CD14-positive monocyte (primary cell): ENCODE measurements around the gene NOTO. TPM values are rescaled to one million over a fixed set of nuclear protein-coding genes. Genes with fewer than 3 reads are reported as not detected.
A peak's percentile ranks its signal among the peaks of the same experiment; 100 is the strongest.

Experiments
- DNase-seq, 3 donors: peaks; one replicate each; pipeline ENCODE4 v3.0.0-alpha.2; 2011 to 2022
- H2AFZ ChIP-seq: 2 replicates; pipeline ENCODE4 v1.6.0; 2012; ENCODE audit warnings: mild to moderate bottlenecking, low read depth, low read length, inconsistent platforms; ENCODE audit not compliant: insufficient read depth, poor library complexity, severe bottlenecking
- H3K27ac ChIP-seq, 2 donors: 1 replicate in 1 of 2; 2 replicates in 1 of 2; pipeline ENCODE4 v1.5.1; 2012 to 2013; ENCODE audit warnings: low read length in 2 of 2, control low read depth in 1 of 2, inconsistent platforms in 1 of 2, low read depth in 1 of 2, mild to moderate bottlenecking in 1 of 2
- H3K27me3 ChIP-seq, 2 donors: one replicate each; pipeline versions ENCODE4 v1.6.0 to v1.6.1; 2011 to 2013; ENCODE audit warnings: low read length in 2 of 2; ENCODE audit not compliant: control insufficient read depth in 2 of 2, insufficient read depth in 2 of 2
- H3K36me3 ChIP-seq, 2 donors: replicated peaks in 1 of 2; 1 replicate in 1 of 2; 2 replicates in 1 of 2; pipeline versions ENCODE4 v1.5.1 to v1.6.1; 2012 to 2013; ENCODE audit warnings: low read length in 2 of 2, control low read depth in 1 of 2, inconsistent platforms in 1 of 2, mild to moderate bottlenecking in 1 of 2; ENCODE audit not compliant: insufficient read depth in 2 of 2, control insufficient read depth in 1 of 2
- H3K4me1 ChIP-seq, 2 donors: 1 replicate in 1 of 2; 2 replicates in 1 of 2; pipeline versions ENCODE4 v1.5.1 to v1.6.1; 2012 to 2013; ENCODE audit warnings: low read length in 2 of 2, control low read depth in 1 of 2, inconsistent platforms in 1 of 2, mild to moderate bottlenecking in 1 of 2, moderate library complexity in 1 of 2; ENCODE audit not compliant: insufficient read depth in 2 of 2, control insufficient read depth in 1 of 2
- H3K4me2 ChIP-seq: replicated peaks from 2 replicates; pipeline ENCODE3; 2012; ENCODE audit warnings: low read length, moderate library complexity, mild to moderate bottlenecking; ENCODE audit not compliant: poor library complexity, severe bottlenecking; ENCODE audit errors: extremely low read depth
- H3K4me3 ChIP-seq, 3 experiments: fragments of 200-600 bp in 1 of 3; sonication (generic) in 1 of 3; replicated peaks in 1 of 3; 1 replicate in 2 of 3; 2 replicates in 1 of 3; pipeline ENCODE4 v1.5.1; 2011 to 2013; ENCODE audit warnings: low read length in 3 of 3, mild to moderate bottlenecking in 3 of 3, control low read depth in 2 of 3, low read depth in 2 of 3, inconsistent platforms in 1 of 3, moderate library complexity in 1 of 3
- H3K79me2 ChIP-seq: 2 replicates; pipeline ENCODE4 v1.6.0; 2012; ENCODE audit warnings: mild to moderate bottlenecking, control low read depth, inconsistent platforms, low read length, moderate library complexity; ENCODE audit not compliant: insufficient read depth
- H3K9ac ChIP-seq: 2 replicates; pipeline ENCODE4 v1.6.0; 2017; ENCODE audit warnings: low read length, mild to moderate bottlenecking; ENCODE audit not compliant: insufficient read depth, poor library complexity, severe bottlenecking
- H3K9me3 ChIP-seq, 2 donors: replicated peaks in 1 of 2; 1 replicate in 1 of 2; 2 replicates in 1 of 2; pipeline versions ENCODE4 v1.5.1 to v1.6.1; 2012 to 2013; ENCODE audit warnings: low read length in 2 of 2, control low read depth in 1 of 2; ENCODE audit not compliant: control insufficient read depth in 1 of 2, insufficient read depth in 1 of 2
- H4K20me1 ChIP-seq: 2 replicates; pipeline ENCODE4 v1.6.0; 2012; ENCODE audit warnings: mild to moderate bottlenecking, low read length, control low read depth, moderate library complexity; ENCODE audit not compliant: insufficient read depth
- H3K27ac Mint-ChIP-seq, 7 donors: one replicate each; pipeline ENCODE4 v1.8.0; 2020; ENCODE audit warnings: mild to moderate bottlenecking in 7 of 7, mixed read lengths in 7 of 7, moderate library complexity in 6 of 7, inconsistent platforms in 2 of 7
- H3K27me3 Mint-ChIP-seq, 3 donors: one replicate each; pipeline ENCODE4 v1.8.0; 2021 to 2022; ENCODE audit warnings: low read depth in 3 of 3, mild to moderate bottlenecking in 3 of 3, mixed read lengths in 3 of 3, moderate library complexity in 3 of 3, inconsistent platforms in 1 of 3
- H3K36me3 Mint-ChIP-seq, 2 donors: one replicate each; pipeline ENCODE4 v1.8.0; 2020; ENCODE audit warnings: mixed read lengths in 2 of 2, inconsistent platforms in 1 of 2, mild to moderate bottlenecking in 1 of 2
- H3K4me1 Mint-ChIP-seq: one replicate; pipeline ENCODE4 v1.8.0; 2020; ENCODE audit warnings: mild to moderate bottlenecking, mixed read lengths
- H3K4me3 Mint-ChIP-seq, 2 donors: one replicate each; pipeline ENCODE4 v1.8.0; 2020; ENCODE audit warnings: mild to moderate bottlenecking in 2 of 2, mixed read lengths in 2 of 2, moderate library complexity in 1 of 2
- H3K9me3 Mint-ChIP-seq, 7 donors: one replicate each; pipeline ENCODE4 v1.8.0; 2020 to 2022; ENCODE audit warnings: mixed read lengths in 7 of 7, mild to moderate bottlenecking in 6 of 7, moderate library complexity in 6 of 7, inconsistent platforms in 2 of 7
- CTCF ChIP-seq: fragments of 200-600 bp; IDR thresholded peaks from one replicate; pipeline ENCODE4 v1.8.0; 2022; ENCODE audit warnings: antibody characterized with exemption, mild to moderate bottlenecking
- WGBS: methylation state at CpG from one replicate; pipeline ENCODE4 v1.1.5; 2013; ENCODE audit warnings: missing lambda C conversion rate; ENCODE audit not compliant: insufficient coverage; 5-methylcytosine and 5-hydroxymethylcytosine counted together
- intact Hi-C, 2 donors: fragments of 100-400 bp; cut with micrococcal nuclease; formaldehyde crosslinking; loops; one replicate each; pipeline versions ENCODE4 v1.15.0 to v1.15.1; 2023
- polyA plus RNA-seq, 3 donors: library from polyadenylated mRNA; depleted of rRNA in 1 of 3; unstranded in 2 of 3; stranded (reverse) in 1 of 3; fragments of 300-500 nt in 2 of 3; fragments of >200 nt in 1 of 3; fragmentation: Illumina TruSeq in 2 of 3; gene quantifications; 1 replicate in 2 of 3; 2 replicates in 1 of 3; pipeline ENCODE4 v1.2.3, GENCODE V29; 2012 to 2021

The NOTO gene
- polyA plus RNA-seq, 3 donors, result not detected

DNA sequence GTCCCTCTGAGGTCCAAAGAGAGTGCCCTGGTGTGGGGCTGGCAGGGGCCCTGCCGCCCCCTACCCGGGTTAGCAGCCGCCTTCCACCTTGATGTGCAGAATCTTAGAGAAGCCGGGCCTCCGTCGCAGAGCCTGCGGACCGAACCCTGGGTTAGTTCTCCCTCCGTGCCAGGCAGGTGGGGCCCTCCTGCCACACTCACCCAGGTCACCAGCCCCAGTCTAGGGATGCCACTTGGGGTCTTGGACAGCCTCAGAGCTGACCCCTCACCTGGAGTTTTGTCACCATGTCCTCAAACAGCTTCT lies 56.5 kb downstream of the NOTO start:
- Histone ChIP-seq H3K79me2 (no peaks in the 10 kb centered on the region), H3K4me2 (no peak overlapping the region), H4K20me1 (no peaks in the 10 kb centered on the region), H3K4me3 (no peak overlapping the region), H3K9ac (no peak overlapping the region), H3K27ac (no peak overlapping the region), H3K9me3 (no peaks in the 10 kb centered on the region), H2AFZ (no peak overlapping the region), H3K36me3 (peaks cover 38 to 79% of the 10 kb centered on the region in 2 donors), H3K4me1 (peaks cover 0 to 3% of the 10 kb centered on the region in 2 donors), H3K27me3 (no peaks in the 10 kb centered on the region)
- peaks cover 7% of the 10 kb centered on the region for H3K4me1 Mint-ChIP-seq
- H3K4me3 Mint-ChIP-seq, result no peak overlapping the region
- H3K9me3 Mint-ChIP-seq, result no peaks in the 10 kb centered on the region
- intact Hi-C loops, result no loop called here
- peak overlapping the region in 2 of 7 donors; percentile 32 to 75 for H3K27ac Mint-ChIP-seq
- DNase-seq, result no peak
- peaks cover 1% of the 10 kb centered on the region in 3 donors for H3K27me3 Mint-ChIP-seq
- over 99% methylated on average over 8 of the region's 9 CpGs for WGBS
- H3K36me3 Mint-ChIP-seq, result peaks cover 38 to 50% of the 10 kb centered on the region in 2 donors
- TF ChIP-seq CTCF, result no peak

DNA sequence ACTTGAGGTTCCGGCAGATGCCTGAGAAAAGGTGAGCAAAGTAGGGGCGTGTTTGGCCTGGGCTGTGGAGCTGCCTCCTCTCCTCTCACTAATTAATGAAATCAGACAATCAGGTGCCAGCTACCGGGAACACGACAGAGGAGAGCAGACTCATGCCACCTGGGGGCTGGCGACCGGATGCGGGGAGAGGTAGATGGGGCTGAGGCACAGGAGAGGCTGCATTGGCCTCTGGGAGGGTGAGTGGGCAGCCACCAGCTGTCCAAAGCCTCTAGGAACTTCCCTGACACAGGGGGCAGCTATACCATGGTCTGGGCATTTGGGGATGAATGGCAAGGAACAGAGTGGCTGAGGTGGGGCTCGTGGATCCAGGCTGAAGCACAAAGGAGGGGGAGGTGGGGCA lies 56.9 kb downstream of the NOTO start:
- intact Hi-C loops, result no loop called here
- H3K9me3 Mint-ChIP-seq, result no peaks in the 10 kb centered on the region

More for the DNA sequence above, 56.9 kb downstream of the NOTO start:
- H3K4me3 ChIP-seq, result no peak overlapping the region
- no peaks in the 10 kb centered on the region for H4K20me1 ChIP-seq
- no peak overlapping the region for H3K4me2 ChIP-seq
- H3K4me1 ChIP-seq, result no peaks in the 10 kb centered on the region
- H3K4me1 Mint-ChIP-seq, result peaks cover 7% of the 10 kb centered on the region
- H3K9ac ChIP-seq, result no peak overlapping the region
- no peaks in the 10 kb centered on the region for H3K9me3 ChIP-seq
- no peaks in the 10 kb centered on the region for H3K79me2 ChIP-seq
- H2AFZ ChIP-seq, result no peak overlapping the region
- peaks cover 1% of the 10 kb centered on the region in 3 donors for H3K27me3 Mint-ChIP-seq
- H3K27ac Mint-ChIP-seq, result no peak overlapping the region
- peaks cover 39 to 50% of the 10 kb centered on the region in 2 donors for H3K36me3 Mint-ChIP-seq
- no peak overlapping the region for H3K27ac ChIP-seq
- no peak for DNase-seq
- no peak overlapping the region for H3K4me3 Mint-ChIP-seq
- 96% methylated on average over 4 of the region's 8 CpGs for WGBS
- TF ChIP-seq CTCF, result no peak
- peaks cover 38 to 79% of the 10 kb centered on the region in 2 donors for H3K36me3 ChIP-seq
- no peaks in the 10 kb centered on the region for H3K27me3 ChIP-seq
